T-helper 2 cell treated with Interferon-gamma antibody and Interleukin-4, amounts not matched to agents 100 ng/mL and 5 ng/mL, for 36 hours (primary cell): Measurements from ENCODE around the gene SULT2B1. TPM values are rescaled to one million over a fixed set of nuclear protein-coding genes. Genes with fewer than 3 reads are reported as not detected.

ENCODE experiments used
- intact Hi-C: fragments of 100-400 bp; cut with micrococcal nuclease; formaldehyde crosslinking; loops from one replicate; pipeline ENCODE4 v1.15.1; 2023
- total RNA-seq: library from RNA; stranded (reverse); gene quantifications from 2 replicates; pipeline ENCODE4 v1.2.3, GENCODE V29; 2022

The SULT2B1 gene
- total RNA-seq, 1 donor from 2014 or later = 0.16 TPM

- intact Hi-C loops = loop anchor here (1.0 to 2.0 kb wide), 6 partner anchors 8 to 189 kb away; no protein-coding TSS in a partner anchor
These were observed 94.2 kb downstream of the SULT2B1 start, which contains the start of gene CA11 for GRCh38 chr19:48646001-48646721. Gene CA11, minus strand, starts transcription at chr19:48646187. Its CDS starts 555 bp downstream, at chr19:48645632.

GRCh38 chr19:48646722-48647216 lies 94.8 kb downstream of the SULT2B1 start:
- intact Hi-C loops = loop anchor here (1.0 to 2.0 kb wide), 6 partner anchors 8 to 189 kb away; no protein-coding TSS in a partner anchor

GRCh38 chr19:48648134-48648533 lies 96.2 kb downstream of the SULT2B1 start:
- intact Hi-C loops = no loop called here

Other genes with a start within 250 kb of the SULT2B1 start
- 423 and 425 TPM in 2 replicates for gene EMP3, start 226.6 kb upstream of the SULT2B1 start, total RNA-seq
- 14.4 and 17.6 TPM in 2 replicates for gene TMEM143, start 188.2 kb upstream of the SULT2B1 start, total RNA-seq
- gene SYNGR4, start 187.8 kb upstream of the SULT2B1 start, total RNA-seq = not detected in 2 replicates
- 73.3 and 77.8 TPM in 2 replicates for gene KDELR1, start 160.6 kb upstream of the SULT2B1 start, total RNA-seq
- 0.09 and 0.23 TPM in 2 replicates for gene GRIN2D, start 158.5 kb upstream of the SULT2B1 start, total RNA-seq
- gene GRWD1, start 106.2 kb upstream of the SULT2B1 start, total RNA-seq = 49.9 TPM in 2 replicates
- 1.6 and 1.8 TPM in 2 replicates for gene KCNJ14, start 96.6 kb upstream of the SULT2B1 start, total RNA-seq
- gene CYTH2, start 82.8 kb upstream of the SULT2B1 start, total RNA-seq = 41.6 and 44.2 TPM in 2 replicates
- gene LMTK3, start 40.3 kb upstream of the SULT2B1 start, total RNA-seq = 2.8 and 3.4 TPM in 2 replicates
- not detected in 2 replicates for gene SPACA4, start 54.6 kb downstream of the SULT2B1 start, total RNA-seq
- 3.4 and 3.8 TPM in 2 replicates for gene FAM83E, start 62.9 kb downstream of the SULT2B1 start, total RNA-seq
- gene RPL18, start 67.0 kb downstream of the SULT2B1 start, total RNA-seq = 1,606 and 1,641 TPM in 2 replicates
- 30.9 and 35.3 TPM in 2 replicates for gene SPHK2, start 67.3 kb downstream of the SULT2B1 start, total RNA-seq
- gene DBP, start 85.2 kb downstream of the SULT2B1 start, total RNA-seq = 9.6 and 11.8 TPM in 2 replicates
- gene CA11, start 94.0 kb downstream of the SULT2B1 start, total RNA-seq = 4.2 and 4.4 TPM in 2 replicates
- 0.23 and 0.50 TPM in 2 replicates for gene NTN5, start 120.8 kb downstream of the SULT2B1 start, total RNA-seq
- gene FUT2, start 143.8 kb downstream of the SULT2B1 start, total RNA-seq = not detected in 2 replicates
- gene MAMSTR, start 167.6 kb downstream of the SULT2B1 start, total RNA-seq = 1.00 and 1.1 TPM in 2 replicates
- gene RASIP1, start 188.4 kb downstream of the SULT2B1 start, total RNA-seq = 0.27 and 0.30 TPM in 2 replicates
- gene IZUMO1, start 194.7 kb downstream of the SULT2B1 start, total RNA-seq = not detected in 2 replicates
- 0.25 and 0.36 TPM in 2 replicates for gene FUT1, start 200.5 kb downstream of the SULT2B1 start, total RNA-seq
- gene FGF21, start 203.4 kb downstream of the SULT2B1 start, total RNA-seq = not detected in 2 replicates